ENCODE results near the gene C14orf119. TPM values are rescaled to one million over a fixed set of nuclear protein-coding genes. Genes with fewer than 3 reads are reported as not detected.

The C14orf119 gene
- total RNA-seq, 3 donors from 2014 or later: 29.6 to 34.4 (median 32.8) TPM

DNA sequence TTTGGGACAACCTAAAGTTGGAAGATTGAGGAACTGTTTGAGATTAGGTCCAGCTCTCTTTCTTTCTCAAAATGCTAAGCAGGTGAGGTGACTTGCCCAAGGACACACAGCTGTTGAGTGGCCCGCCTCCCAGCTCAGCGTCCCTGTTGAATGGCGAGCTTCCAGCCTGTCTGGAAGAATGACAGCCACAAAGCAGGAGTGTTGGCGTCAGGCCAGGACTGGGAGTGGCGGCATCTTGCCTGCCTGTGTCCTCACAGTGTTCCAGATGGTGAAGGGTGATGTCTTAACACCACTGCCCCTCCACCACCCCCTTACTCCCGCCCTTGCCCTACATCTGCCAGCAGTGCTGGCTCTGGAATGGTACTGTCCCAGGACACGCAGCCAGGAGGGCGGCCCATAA, 28.1 kb downstream of the C14orf119 start:
- H3K4me1 ChIP-seq: no peaks in the 10 kb centered on the region
- TF ChIP-seq POLR2AphosphoS5 (IDR thresholded peaks at IDR 0.05) (no peak), POLR2A (IDR thresholded peaks at IDR 0.05) (no peak)
- TF ChIP-seq, protein P1, sequence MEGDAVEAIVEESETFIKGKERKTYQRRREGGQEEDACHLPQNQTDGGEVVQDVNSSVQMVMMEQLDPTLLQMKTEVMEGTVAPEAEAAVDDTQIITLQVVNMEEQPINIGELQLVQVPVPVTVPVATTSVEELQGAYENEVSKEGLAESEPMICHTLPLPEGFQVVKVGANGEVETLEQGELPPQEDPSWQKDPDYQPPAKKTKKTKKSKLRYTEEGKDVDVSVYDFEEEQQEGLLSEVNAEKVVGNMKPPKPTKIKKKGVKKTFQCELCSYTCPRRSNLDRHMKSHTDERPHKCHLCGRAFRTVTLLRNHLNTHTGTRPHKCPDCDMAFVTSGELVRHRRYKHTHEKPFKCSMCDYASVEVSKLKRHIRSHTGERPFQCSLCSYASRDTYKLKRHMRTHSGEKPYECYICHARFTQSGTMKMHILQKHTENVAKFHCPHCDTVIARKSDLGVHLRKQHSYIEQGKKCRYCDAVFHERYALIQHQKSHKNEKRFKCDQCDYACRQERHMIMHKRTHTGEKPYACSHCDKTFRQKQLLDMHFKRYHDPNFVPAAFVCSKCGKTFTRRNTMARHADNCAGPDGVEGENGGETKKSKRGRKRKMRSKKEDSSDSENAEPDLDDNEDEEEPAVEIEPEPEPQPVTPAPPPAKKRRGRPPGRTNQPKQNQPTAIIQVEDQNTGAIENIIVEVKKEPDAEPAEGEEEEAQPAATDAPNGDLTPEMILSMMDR (IDR thresholded peaks at IDR 0.05): no peak
- no peaks in the 10 kb centered on the region for H3K36me3 ChIP-seq
- no peaks in the 10 kb centered on the region for H3K9me3 ChIP-seq
- peak overlapping the region; percentile 51 to 52 for H3K27ac ChIP-seq
- no peaks in the 10 kb centered on the region for H3K27me3 ChIP-seq
- intact Hi-C loops (cut with DNase I; ENCODE audit: low total_unique reads): loop anchor here (5.0 kb wide), 1 partner anchor 64 kb away; no protein-coding TSS in a partner anchor
- peak; percentile 54 to 92 for DNase-seq (ENCODE audit: low spot score in 2 of 2)
- H3K4me3 ChIP-seq: no peak overlapping the region

DNA sequence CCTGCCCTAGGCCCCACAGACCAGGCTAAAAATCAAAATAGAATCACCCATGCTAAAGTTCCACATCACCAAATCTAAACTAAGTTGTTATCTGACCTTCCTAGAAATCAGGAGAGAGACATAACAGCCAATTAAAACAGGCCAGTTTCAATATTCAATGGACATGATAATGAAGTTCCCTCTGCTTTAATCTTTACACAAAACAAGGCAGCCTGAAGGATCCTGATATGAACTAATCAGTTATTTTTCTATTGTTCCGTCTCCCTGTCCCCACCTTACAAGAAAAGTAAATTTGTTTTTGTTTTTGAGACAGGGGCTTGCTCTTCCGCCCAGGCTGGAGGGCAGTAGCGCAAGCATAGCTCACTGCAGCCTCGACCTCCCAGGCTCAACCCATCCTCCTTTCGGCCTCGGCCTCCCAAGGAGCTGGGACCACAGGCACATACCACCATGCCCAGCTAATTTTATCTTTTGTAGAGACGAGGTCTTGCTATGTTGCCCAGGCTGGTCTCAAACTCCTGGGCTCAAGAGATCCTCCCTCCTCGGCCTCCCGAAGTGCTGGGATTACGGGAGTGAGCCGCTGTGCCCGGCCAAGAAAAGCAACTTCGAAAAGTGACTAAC, 29.1 kb downstream of the C14orf119 start:
- no peaks in the 10 kb centered on the region for H3K4me1 ChIP-seq
- no peak overlapping the region for H3K4me3 ChIP-seq
- H3K27ac ChIP-seq: peak overlapping the region; percentile 51 to 52
- H3K27me3 ChIP-seq: no peaks in the 10 kb centered on the region
- intact Hi-C loops (cut with DNase I; ENCODE audit: low total_unique reads): loop anchor here (5.0 kb wide), 1 partner anchor 63 kb away; no protein-coding TSS in a partner anchor
- no peak for DNase-seq (ENCODE audit: low spot score in 2 of 2)
- no peaks in the 10 kb centered on the region for H3K9me3 ChIP-seq
- no peaks in the 10 kb centered on the region for H3K36me3 ChIP-seq
- TF ChIP-seq POLR2AphosphoS5 (IDR thresholded peaks at IDR 0.05) (no peak), POLR2A (IDR thresholded peaks at IDR 0.05) (no peak)
- TF ChIP-seq, protein P1 (IDR thresholded peaks at IDR 0.05): no peak

DNA sequence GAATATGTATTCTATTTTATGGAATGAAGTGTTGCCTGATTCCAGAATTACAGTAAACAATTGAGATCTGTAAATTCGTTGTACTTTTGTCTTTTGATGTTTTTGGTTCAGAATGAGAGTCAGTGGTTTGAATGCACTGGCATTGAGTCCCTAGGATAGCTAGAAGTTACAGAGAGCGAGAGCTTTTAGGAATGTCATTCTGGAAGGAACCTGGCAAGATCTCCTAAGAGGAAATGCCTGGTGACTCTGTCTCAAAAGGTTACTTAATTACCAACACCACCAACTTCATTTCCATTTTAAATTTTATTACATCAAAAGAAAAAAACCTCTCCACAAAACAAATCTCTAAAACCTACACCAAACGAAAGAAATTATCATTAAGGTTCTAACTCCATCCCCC, 29.7 kb downstream of the C14orf119 start:
- Histone ChIP-seq H3K4me3 (no peak overlapping the region), H3K27ac (peak overlapping the region; percentile 22 to 64), H3K27me3 (no peaks in the 10 kb centered on the region), H3K36me3 (no peaks in the 10 kb centered on the region), H3K4me1 (no peaks in the 10 kb centered on the region), H3K9me3 (no peaks in the 10 kb centered on the region)
- DNase-seq (ENCODE audit: low spot score in 2 of 2): no peak
- no peak for TF ChIP-seq POLR2AphosphoS5 (IDR thresholded peaks at IDR 0.05)
- TF ChIP-seq, protein P1 (IDR thresholded peaks at IDR 0.05): no peak
- no peak for TF ChIP-seq POLR2A (IDR thresholded peaks at IDR 0.05)
- intact Hi-C loops (cut with DNase I; ENCODE audit: low total_unique reads): no loop called here

DNA sequence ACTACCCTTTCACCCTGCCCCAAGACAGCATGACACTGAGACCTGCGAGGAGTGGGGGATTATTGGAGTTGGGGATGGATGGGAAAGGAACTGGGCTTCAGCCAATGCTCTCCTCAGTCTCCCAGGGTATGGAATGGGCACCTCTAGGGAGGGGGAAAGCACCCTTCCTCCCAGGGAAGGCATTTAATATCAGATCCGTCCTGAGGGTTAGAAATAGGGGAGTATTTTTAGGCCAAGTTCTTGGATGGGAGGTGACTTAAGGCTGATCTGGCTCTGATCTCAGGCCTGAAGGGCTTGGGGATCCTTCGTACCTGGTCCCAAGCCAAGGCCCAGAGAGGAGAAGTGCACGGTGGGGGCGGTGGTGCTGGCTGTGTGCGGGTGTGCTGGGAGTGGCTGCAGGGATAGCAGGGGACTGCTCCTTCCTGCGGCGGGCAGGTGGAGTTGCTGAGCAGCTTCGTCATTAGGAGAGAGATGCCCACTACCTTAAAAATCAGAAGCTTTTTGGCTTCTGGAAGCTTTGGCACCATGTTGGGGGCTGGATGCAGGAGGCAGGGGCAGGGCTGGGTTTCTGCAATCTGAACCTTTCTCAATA, 30.7 kb downstream of the C14orf119 start:
- Histone ChIP-seq H3K36me3 (no peaks in the 10 kb centered on the region), H3K9me3 (no peaks in the 10 kb centered on the region), H3K4me3 (no peak overlapping the region), H3K4me1 (peaks cover 0 to under 1% of the 10 kb centered on the region in 2 donors), H3K27ac (peak overlapping the region; percentile 63 to 64), H3K27me3 (no peaks in the 10 kb centered on the region)
- intact Hi-C loops (cut with DNase I; ENCODE audit: low total_unique reads): no loop called here
- TF ChIP-seq POLR2AphosphoS5 (IDR thresholded peaks at IDR 0.05) (peak in 1 of 3 donors; percentile 20), POLR2A (IDR thresholded peaks at IDR 0.05) (no peak)
- TF ChIP-seq, protein P1 (IDR thresholded peaks at IDR 0.05): no peak
- DNase-seq (ENCODE audit: low spot score in 2 of 2): no peak

DNA sequence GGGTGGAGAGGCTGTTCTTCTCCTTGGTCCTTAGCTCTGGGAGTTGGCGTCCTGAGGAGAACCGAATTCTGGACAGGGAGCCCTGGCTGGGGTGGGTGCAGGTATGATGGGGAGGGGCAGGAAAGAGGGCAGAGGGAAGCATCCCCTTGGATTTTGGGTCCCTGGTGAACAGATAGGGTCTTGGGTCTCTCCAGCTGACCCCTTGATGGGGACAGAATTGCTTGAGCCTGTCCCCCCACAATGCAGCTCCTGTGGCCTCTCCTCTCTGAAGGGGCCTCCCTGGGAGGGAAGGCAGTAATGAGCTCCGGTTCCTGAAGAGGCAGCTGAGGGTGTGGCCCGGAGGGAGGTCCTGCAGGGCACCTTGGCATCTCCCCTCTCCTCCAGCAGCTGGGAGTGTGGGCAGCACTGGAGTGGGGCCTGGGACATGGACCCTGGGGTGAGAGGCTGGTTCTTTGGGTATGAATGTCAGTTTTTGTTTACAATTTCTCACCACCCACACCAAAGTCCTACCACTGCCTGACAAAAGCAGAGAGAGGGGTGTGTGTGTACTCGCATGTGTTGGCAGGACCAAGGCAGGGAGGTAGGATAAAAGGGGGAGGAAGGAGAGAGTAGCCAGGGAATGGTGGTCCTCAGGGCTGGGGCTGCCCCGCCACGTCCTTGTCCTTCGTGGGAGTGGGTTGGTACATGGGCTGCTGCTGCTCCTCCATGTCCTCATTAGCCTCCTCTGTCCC, 31.4 kb downstream of the C14orf119 start:
- DNase-seq (ENCODE audit: low spot score in 2 of 2): no peak
- intact Hi-C loops (cut with DNase I; ENCODE audit: low total_unique reads): no loop called here
- H3K27me3 ChIP-seq: no peaks in the 10 kb centered on the region

More for the DNA sequence above, 31.4 kb downstream of the C14orf119 start:
- Histone ChIP-seq H3K4me1 (peaks cover 0 to 3% of the 10 kb centered on the region in 2 donors), H3K27ac (peak overlapping the region in 1 of 2 donors; percentile 63), H3K9me3 (no peaks in the 10 kb centered on the region), H3K36me3 (no peaks in the 10 kb centered on the region), H3K4me3 (no peak overlapping the region)
- TF ChIP-seq POLR2AphosphoS5 (IDR thresholded peaks at IDR 0.05): no peak
- no peak for TF ChIP-seq POLR2A (IDR thresholded peaks at IDR 0.05)
- TF ChIP-seq, protein P1 (IDR thresholded peaks at IDR 0.05): no peak

All from breast epithelium (tissue), 4 donors.